ENCODE measurements around the gene APP.

APP gene

DNA sequence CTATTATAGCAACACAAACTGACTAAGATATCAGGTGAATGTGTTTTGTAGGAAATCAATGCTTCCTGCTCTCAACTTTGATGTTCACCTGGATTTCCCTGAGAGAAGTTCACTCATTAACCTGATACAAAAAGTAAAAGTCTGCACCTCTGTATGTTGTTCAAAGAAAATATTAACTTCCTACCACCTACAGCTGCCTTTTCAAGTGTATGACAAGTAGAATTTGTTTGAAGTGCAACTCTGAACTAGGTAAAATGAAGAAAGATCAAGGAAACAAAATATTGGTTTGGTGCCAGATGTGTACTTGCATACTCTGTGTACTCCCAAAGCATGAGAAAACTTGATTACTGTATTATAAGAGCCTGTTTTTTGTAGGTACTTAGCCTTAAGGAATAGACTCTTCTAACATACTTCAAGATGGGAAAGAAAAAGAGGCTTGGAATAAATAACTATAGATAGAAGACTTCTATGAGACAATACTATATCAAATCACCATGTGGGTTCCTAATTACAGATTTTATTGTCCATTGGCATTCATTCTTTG lies 193.4 kb downstream of the APP start:
- TF ChIP-seq, protein P1, sequence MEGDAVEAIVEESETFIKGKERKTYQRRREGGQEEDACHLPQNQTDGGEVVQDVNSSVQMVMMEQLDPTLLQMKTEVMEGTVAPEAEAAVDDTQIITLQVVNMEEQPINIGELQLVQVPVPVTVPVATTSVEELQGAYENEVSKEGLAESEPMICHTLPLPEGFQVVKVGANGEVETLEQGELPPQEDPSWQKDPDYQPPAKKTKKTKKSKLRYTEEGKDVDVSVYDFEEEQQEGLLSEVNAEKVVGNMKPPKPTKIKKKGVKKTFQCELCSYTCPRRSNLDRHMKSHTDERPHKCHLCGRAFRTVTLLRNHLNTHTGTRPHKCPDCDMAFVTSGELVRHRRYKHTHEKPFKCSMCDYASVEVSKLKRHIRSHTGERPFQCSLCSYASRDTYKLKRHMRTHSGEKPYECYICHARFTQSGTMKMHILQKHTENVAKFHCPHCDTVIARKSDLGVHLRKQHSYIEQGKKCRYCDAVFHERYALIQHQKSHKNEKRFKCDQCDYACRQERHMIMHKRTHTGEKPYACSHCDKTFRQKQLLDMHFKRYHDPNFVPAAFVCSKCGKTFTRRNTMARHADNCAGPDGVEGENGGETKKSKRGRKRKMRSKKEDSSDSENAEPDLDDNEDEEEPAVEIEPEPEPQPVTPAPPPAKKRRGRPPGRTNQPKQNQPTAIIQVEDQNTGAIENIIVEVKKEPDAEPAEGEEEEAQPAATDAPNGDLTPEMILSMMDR (IDR thresholded peaks at IDR 0.05) = no peak
- no peak for TF ChIP-seq ZFX (IDR thresholded peaks at IDR 0.05; ENCODE audit: borderline replicate concordance)
- no peak overlapping the region for H3K27ac ChIP-seq

DNA sequence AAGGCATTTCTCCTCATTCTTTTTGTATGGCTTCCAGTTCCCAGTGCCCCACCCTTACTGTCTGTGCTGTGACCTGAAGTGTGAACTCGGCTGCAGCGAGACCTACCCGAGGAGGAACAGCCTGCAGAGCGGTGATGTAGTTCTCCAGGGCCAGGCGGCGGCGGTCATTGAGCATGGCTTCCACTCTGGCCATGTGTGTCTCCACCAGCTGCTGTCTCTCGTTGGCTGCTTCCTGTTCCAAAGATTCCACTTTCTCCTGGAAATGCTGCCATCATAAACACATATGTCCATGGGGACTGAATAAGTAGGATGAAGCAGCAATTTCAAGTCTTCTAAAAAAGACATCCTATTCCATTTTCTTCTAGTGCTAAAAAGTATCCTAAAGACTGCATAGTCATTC lies 195.6 kb downstream of the APP start:
- TF ChIP-seq, protein P1 (IDR thresholded peaks at IDR 0.05) = no peak
- TF ChIP-seq ZFX (IDR thresholded peaks at IDR 0.05; ENCODE audit: borderline replicate concordance) = no peak
- no peak overlapping the region for H3K27ac ChIP-seq

DNA sequence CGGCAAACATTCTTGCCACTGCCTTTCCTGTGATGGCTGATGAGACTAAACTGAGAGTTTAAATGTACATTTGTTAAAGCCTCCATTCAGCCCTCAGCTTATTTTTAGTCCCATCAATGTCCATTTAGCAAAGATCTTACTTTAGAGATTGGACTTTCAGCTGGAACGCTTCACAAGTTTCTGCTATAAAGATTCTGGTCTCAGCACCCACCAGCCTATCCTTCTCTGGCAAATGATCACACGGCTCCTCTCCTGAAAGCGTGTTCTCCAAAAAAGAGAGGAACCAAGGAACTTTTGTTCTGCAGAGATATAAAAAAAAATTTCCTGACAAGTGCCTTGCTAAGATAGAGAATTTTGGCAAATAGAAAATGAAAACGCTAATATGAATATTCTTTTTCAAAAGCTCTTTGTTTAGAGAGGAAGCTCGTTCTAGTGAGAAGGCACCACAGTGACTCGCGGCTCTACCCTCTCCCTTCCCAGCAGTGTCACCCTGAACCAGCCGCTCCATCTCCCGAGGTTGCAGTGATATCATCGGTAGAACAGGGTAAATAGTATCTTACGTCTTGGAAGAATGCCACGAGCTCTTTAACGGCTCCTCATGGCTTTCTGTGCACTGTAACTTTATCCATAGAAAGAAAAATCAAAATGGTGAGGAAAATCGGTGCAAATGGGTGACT lies 200.2 kb downstream of the APP start:
- TF ChIP-seq, protein P1 (IDR thresholded peaks at IDR 0.05) = no peak
- no peak for TF ChIP-seq ZFX (IDR thresholded peaks at IDR 0.05; ENCODE audit: borderline replicate concordance)
- H3K27ac ChIP-seq = peak overlapping the region; percentile 24; the same call in 1 of the 2 replicates

DNA sequence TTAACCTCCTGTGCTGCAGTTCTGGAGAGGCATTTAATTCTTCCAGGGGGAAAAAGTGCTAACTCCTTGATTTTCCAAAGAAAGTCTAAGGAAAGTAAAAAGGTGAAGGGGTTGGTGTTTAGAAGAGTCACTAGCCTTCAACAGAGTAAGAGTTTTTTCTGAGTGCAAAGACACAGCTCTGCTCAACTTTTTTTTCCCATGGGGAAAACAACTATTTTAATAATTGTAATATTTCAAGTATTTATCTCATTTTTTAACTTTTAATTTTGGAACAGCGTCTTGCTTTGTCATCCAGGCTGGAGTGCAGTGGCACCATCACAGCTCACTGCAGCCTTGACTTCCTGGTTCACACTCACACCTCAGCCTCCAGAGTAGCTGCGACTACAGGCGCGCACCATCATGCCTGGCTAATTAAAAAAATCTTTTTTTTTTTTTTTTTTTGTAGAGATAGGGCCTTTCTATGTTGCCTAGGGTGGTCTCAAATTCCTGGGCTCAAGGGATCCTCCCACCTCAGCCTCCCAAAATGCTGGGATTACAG lies 202.6 kb downstream of the APP start:
- TF ChIP-seq, protein P1 (IDR thresholded peaks at IDR 0.05) = no peak
- TF ChIP-seq ZFX (IDR thresholded peaks at IDR 0.05; ENCODE audit: borderline replicate concordance) = no peak
- H3K27ac ChIP-seq = no peak overlapping the region

DNA sequence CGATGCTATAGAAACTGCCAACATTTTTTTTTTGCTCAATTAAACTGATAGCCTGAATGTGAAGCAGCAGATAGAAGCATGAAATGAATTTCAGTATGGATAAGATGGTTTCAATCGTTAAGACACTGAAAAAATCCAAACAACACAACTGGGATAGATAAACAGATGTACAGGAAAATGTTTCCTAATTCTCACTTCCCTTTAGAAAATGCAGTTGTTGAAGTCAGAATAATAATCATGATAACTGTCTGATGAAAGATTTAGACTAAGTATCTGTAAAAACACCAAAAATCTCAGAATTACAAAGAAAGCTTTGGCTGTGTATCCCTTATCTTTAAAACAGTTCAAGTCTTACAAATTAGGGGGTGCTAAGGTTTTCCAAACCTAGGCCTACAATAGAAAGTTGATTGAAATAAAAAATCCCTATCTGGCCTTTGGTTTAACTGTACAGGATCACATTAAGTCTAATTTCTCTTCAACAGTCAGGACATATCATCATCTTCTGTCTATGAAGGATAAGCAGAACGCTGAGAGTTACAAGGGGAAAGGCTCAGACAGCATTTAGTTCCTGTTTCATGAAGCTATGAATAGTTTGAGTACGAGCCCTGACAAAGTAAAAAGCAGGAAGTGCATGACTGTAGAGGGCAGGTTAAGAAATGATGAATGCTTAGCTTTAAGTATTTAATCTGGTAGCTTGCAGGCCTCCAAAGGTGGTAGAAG lies 203.2 kb downstream of the APP start:
- no peak overlapping the region for H3K27ac ChIP-seq
- TF ChIP-seq, protein P1 (IDR thresholded peaks at IDR 0.05) = no peak
- no peak for TF ChIP-seq ZFX (IDR thresholded peaks at IDR 0.05; ENCODE audit: borderline replicate concordance)

DNA sequence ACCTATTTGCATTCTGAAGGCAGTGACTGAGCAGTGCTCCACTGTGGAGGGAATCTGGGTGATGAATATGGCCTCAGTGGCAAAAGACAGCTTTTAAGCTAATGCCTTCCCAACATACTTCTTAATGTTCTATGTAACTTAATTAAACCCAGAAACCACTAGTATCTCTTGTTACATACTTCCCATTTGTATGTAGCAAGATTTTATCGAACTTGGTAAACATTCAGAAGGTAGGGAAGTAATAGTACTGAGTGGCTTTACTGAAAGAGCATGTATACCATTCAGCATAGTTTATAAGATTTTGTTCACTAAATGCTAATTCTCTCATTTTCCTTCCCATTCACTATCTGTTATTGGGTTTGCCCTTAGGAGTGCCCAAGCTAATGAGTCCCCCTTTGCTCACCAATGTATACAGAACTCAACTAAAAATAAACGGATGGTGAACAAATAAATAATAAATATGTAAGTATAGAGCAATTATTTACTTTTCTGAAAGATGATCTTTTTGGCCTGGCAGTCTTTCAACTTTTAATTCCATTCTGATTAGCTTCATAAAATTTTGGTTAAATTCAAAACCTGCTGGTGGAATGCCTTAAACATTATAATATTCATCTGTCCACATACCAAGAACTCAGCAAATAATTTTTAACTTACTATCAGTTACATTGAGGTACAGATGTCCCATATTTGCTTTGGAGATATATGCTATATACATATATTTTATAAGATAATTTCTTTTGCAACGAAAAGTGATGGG lies 204.4 kb downstream of the APP start:
- no peak overlapping the region for H3K27ac ChIP-seq

More for the DNA sequence above, 204.4 kb downstream of the APP start:
- TF ChIP-seq, protein P1 (IDR thresholded peaks at IDR 0.05) = no peak
- no peak for TF ChIP-seq ZFX (IDR thresholded peaks at IDR 0.05; ENCODE audit: borderline replicate concordance)

All from 22Rv1 (cell line).